GM18870 (cell line): ENCODE results near the gene RPTOR.

Experiments
- ATAC-seq: cut with Tn5 transposase; IDR thresholded peaks from one replicate; pipeline ENCODE4 v1.9.1; 2021; ENCODE audit warnings: moderate library complexity; ENCODE audit not compliant: unreplicated experiment

Gene RPTOR

DNA sequence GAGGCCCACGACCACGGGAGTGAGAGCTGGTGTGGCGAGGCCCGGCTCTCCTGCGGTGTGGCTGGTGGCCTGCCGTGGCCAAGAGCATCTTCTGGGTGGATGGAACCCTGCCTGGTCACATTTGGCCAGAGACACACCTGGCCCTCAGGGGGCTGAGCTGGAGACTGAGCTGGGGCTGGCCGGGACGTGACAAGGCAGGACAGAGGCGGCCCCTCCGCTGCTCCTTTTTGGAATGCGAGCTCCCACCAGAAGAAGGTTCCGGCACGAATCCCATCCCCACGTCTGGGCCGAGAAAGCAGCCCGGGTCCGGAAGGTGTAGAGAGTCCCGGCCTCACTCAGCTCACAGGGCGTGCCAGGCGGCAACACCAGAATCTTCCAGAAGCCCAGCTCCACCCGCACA is 421.0 kb downstream of the RPTOR start:
- ATAC-seq, result no peak

DNA sequence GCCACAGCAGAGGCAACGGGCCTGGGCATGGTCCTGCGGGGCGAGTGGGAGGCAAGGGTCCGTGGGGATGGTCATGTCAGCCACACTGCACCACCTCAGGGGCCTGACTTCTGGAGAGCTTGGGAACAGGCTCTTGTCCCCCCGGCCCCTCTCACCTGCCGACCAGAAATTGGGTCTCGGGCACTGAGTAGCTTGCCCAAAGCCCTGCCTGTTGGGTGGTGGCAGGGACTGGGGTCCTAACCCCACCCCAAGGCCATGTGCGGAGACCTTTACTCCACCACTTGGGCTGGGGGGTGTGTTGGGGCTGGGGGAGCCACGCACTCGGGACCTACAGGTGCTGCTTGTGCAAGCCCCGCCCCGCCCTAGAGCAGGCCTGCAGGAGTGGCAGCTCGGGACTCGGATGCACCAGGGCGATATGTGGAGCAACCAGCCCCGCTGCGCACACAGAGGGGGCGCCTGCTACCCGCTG is 422.8 kb downstream of the RPTOR start:
- ATAC-seq, result no peak

DNA sequence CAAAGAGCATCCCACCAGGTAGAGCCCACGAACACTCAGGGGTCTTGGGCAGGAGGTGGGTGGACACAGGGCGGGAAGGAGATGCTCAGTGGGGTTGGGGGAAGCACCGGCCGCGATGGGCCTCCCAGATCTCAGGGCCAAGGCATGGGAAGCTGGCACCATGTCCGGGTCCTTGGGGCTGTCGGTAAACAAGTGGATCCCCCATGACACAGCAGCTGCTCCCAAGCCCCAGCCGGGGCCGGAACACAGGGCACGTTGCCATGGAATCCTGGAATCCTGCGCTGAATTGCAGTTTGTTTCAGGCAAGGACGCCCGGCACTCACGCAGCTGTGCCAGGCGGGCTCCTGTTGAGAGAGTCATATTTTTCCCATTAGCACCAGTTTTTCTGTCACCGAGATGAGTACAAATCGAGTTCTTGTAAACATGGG is 424.0 kb downstream of the RPTOR start:
- no peak for ATAC-seq

DNA sequence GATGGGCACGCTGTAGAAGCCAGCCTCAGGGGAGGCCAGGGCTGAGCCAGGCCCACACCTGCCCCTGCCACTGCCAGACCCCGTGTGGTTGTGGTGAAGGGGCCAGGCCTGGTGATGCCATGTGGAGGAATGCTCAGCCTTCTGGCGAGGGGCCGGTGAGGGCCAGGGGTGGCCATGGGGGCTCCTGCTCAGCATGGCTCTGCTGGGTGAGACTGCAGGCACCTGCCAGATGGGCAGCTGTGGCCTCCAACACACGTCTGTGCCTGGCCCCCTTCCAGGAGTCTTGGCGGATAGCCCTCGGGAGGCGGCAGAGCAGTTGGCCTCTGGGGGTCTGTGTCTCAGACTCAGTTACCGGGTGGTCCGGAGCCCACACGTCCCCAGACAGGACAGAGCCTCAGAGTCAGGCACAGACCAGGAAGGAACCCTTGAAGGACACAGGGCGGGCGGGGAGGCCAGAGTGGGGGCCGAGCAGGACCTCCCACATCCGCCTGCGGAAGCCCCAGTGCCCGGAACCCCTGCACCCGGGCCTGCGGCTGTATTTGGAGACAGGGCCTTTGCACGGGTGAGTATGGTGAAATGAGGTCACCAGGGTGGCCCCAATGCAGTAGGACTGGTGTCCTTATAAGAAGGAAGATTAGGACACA is 424.5 kb downstream of the RPTOR start:
- ATAC-seq, result no peak

DNA sequence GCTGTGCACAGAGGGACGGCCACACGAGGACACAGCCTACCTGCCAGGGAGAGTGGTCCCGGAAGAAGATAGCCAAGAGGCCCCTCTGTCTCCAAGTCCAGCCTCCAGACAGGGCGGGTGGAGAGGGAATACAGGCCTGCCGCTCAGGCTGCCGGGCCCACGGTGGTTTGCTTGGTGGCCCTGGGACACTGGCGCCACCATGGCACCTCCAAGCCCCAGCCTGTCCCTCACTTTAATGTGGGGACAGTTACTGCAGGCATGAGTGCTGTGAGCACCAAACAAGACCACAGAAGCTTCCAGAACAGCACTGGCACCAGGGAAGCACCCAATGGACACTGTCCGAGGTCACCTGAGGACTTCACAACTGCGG is 425.0 kb downstream of the RPTOR start:
- no peak for ATAC-seq

DNA sequence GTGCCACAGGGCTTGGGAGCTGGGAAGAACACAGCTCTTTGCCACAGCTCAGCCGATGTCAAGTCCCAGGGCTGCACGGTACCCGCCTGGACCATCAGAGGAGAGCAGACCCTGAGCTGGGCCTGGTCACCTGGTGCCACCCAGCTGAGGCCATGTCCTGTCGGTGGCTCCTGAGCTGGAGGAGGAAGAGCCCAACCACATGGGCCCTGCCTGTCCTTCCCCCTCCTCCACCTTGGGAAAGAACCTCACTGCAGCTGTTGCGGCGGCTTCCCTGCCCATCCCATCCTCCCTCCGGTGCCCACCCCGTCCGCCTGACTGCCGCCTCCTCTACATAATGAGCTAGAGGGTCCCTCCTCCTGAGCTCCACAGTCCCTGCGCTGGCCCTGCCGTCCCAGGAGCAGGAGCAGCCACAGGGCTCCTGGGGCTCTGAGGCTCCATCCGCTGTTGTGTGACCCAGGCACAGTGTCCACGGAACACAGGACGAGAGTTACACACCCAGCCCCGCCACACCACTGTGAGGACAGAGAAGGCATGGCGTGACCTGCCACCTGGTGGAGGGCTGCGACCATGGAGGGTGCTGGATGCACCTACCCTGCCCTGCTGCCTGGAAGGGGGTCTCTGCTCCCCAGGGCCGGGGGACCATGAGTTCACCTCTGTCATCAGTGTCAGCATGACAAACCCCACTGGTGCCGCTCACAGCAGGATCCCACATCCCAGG is 425.6 kb downstream of the RPTOR start:
- ATAC-seq, result no peak

DNA sequence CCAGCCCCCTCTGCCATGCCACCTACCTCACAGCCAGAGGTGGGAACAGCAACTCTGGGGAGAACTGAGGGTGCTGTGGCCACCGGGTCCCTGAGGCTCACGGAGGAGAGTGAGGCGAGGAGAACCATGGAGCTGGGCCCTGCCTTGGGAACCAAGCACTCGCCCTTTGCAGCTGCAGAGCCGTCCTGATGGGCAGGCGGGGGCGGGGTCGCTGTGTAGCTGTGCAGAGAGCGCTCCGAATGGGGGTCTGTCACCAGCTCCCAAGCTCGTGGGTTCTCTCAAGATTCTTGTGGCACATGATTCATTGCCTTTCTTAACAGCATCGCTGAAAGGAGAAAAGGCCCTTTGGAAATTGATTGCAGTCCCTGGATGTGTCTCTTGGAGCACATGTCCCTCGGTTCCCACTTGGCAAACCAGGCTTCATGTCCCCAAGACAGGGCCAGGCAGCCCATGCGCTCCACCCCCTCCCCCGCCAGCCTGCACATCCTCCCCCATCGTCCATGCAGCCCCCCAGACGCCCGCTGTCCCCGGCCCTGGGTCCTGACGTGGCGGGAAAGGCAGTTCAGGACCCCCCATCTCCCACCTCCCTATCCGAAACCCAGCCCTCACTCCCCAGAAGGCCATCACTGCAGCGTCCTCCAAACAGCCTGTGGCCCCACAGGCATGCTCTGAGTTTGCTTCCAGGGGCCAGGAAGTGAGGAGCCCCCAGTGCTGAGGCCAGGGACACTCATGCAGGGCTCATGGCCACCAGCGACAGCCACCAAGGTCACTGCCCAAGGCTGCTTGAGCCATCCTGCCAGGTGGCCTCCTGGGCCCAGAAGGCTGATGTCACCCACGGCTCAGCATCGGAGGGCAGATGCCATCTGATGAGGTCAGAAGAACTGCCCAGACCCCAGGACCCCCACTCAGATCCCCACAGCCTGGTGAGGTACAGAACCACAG is 426.4 kb downstream of the RPTOR start:
- no peak for ATAC-seq

DNA sequence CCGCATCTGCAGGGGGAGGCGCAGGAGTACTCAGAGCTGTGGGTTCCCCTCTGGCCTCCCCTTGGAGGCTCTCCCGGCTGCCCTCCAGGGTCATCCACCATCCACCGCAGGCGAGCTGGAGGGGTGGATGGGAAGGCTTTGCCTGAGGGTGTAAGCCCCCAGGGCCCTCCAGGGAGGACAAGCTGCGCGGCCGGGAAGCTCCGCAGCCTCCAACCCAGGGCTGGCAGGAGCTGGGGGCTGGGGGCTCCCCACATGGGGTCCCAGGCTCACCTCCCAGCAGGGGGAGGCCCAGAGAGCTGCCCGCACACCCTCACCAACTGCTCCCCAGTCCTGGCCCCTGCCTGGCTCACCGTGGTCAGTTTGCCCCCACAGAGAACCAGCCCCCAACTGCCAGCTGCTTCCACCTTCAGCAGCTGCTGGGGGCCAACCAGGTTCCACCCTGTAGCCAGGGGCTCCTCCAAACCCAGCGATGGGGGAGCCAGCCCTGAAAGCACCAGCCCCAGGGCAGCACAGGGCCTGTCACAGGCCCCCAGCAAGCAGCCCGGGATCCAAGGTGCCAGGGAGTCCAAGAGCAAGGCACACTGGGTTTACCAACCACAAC is 427.2 kb downstream of the RPTOR start:
- no peak for ATAC-seq

DNA sequence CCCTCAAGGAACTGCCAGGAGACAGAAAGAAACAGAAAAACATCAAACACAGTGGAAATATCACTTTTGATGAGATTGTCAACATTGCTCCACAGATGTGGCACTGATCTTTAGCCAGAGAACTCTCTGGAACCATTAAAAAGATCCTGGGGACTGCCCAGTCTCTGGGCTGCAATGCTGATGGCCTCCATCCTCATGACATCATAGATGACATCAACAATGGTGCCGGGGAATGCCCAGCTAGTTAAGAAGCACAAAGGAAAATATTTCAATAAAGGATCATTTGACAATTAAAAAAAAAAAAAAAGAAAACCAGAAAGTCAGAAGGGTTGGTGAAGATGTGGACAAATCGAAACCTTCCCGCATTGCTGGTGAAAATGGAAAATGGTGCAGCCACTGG is 432.1 kb downstream of the RPTOR start:
- no peak for ATAC-seq

DNA sequence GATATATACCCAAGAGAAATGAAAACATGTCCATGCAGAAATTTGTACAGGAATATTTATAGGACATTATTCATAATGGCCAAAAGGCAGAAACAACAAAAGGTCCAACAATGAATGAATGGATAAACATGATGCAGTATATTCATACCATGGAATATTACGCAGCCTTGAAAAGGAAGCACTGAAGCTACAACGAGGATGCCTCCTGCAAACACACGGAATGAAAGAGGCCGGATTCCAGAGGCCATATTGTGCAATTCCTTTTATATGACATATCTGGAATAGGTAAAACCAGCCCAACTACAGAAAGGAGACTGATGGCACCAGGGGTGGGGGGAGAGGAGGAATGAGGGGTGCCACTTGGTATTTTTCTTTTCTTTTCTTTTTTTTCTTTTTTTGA is 432.5 kb downstream of the RPTOR start:
- ATAC-seq, result no peak

DNA sequence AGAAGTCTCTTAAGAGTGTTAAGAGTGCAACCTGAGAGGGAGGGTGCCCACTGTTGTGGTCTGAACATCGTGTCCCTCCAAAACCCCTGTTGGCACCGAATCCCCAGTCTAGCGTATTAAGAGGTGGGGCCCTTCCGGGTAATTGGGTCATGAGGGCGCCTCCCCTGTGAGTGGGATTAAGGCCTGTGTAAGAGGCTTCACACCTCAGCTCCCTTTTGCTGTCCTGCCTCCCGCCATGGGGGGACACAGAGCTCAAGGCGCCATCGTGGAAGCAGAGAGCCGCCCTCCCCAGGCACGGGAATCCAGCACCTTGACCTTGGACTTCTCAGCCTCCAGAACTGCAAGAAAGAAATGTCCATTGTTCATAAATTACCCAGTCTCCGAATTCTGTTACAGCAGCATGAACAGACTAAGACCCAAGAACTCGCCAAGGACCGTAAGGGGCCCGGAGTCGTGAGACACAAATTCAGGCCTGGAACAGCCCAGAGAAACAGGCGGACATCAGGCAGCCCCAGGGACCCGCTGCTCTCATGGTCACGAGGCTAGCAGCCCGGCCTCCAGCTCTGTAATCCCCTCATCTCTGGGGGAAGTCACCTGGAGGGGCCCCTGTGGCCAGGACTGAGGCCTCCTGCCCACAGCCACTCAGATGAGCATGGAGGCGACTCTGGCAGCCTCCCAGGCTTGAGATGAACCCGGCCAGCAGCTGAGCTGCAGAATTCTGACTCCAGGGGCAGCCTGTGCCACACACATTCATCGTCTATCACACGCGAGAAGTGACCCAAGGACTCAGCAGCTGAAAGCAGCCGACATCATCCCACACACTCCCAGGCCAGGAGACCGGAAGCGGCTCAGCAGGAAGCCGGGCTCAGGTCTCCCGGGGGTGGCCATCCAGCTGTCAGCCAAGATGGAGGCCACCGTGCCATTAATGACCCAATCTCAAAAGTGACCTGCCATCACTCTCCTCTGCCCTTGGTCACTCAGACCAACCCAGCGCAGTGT is 434.2 kb downstream of the RPTOR start:
- no peak for ATAC-seq

DNA sequence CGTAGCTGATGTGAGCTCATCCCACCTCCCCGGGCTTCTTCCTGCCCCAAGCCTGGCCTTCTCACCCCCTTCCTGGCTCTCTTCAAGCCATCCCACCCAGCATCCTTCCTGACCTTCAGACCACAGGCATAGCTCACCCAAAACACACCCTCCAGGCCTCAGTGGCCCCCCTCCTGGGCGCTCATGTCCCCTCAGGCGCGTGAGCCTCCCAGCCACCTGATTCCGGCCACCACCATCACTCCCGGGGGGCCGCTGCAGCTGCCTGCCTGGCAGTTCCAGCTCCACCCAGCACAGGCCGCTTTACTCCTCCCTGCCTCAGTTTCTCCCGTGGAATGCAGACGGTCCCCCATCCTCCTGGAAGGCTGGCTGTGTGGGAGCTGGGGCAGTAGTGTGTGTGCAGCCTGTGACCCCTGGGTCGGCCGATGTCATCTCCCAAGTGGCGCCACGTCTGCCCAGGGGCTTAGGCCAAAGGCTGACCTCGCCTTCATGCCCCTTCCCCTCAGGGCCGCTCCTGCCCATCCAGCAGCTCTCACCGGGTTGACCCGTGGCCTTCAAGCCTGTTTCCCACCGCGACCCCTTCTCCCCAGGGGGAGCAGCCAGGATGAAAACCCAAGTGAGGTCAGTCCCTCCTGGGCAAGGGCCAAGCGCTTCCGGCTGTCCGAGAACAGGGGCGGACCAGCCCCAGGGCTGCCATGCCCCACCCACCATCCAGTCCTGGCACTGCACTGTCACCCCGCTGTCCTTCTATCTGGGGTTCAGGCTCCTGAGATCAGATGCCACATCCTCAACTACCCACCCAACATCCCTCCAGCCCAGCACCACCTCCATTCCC is 435.1 kb downstream of the RPTOR start:
- no peak for ATAC-seq

DNA sequence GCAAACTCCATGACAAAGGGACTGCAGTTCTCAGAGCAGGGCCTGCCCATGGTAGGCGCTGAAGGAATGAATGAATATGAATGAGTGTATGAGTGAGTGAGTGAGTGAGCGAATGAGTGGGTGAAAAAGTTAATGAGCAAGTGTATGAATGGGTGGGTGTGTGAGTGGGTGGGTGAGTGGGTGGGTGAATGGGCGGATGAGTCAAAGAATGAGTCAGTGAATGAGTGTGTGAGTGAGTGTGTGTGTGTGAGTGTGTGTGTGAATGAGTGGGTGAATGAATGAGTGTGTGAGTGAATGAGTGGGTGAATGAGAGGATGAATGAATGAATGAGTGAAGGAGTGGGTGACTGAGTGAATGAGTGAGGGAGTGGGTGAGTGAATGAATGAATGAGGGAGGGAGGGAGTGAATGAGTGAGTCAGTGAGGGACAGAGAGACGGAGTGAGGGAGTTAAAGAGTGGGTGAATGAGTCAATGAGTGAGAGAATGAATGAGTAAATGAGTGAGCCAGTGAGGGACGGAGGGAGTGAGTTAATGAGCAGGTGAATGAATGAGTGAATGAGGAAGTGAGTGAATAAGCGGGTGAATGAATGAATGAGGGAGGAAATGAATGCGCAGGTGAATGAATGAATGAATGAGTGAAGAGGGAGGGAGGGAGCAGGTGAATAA is 435.9 kb downstream of the RPTOR start:
- no peak for ATAC-seq

DNA sequence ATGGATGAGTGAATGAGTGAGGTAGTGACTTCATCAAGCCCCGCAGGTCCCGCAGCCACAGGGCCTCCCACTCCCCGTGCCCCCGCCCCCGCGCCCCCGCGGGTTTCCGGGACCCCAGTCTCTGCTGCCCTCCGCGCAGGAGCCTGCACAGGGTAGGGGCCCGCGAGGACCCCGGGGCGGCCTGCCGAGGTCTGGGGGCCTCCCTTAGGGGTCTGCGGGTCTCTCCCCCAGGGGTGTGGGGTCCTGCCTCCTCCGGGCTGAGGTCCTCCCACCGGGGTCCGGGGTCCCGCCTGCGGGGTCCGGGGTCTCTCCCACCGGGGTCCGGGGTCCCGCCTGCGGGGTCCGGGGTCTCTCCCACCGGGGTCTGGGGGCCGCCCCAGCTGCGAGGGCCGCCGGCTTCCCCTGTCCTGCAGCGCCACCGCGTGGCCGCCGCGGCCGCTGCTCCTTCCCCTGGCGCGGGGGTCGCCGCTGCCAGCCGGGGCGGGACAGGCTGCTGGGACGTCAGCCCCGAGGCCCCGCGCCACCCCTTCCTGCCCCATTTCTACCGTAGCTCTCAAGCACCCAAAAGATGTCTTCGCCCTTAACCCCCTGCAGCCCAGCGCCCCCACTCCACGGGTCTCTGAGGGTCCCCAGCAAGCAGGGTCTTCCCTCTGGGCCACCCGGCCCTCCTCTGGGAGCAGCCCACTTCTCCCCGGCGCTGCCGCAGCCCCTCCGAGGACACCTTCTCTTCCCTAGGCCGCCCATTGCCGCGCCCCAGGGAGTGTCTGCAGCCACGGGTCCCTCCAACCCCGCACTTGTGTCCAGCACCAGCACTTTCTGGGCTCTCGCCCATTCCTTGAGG is 436.6 kb downstream of the RPTOR start:
- no peak for ATAC-seq

DNA sequence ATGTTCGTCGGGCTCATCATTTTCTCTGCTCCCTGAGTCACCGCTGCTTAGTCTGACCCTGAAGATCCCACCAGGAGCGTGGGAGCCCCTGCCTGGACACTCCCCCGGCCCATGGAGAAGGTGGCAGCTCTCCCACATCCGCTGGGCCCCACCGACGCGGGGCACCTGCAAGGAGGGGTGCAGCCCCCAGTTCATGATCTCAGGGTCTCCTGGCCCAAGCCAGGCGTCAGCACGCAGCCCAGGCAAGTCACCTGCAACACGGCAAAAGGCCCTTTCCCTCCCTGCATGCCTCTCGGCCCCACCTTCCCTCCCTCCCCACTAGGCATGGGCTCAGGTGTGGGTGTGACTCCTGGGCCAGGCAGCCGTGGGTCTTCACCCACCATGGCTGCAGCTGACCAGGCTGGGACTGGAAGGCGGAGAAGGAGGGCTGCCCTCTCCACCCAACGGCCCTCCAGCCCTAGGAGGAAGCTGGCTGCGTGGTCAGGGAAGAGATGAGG is 437.3 kb downstream of the RPTOR start:
- ATAC-seq, result no peak

DNA sequence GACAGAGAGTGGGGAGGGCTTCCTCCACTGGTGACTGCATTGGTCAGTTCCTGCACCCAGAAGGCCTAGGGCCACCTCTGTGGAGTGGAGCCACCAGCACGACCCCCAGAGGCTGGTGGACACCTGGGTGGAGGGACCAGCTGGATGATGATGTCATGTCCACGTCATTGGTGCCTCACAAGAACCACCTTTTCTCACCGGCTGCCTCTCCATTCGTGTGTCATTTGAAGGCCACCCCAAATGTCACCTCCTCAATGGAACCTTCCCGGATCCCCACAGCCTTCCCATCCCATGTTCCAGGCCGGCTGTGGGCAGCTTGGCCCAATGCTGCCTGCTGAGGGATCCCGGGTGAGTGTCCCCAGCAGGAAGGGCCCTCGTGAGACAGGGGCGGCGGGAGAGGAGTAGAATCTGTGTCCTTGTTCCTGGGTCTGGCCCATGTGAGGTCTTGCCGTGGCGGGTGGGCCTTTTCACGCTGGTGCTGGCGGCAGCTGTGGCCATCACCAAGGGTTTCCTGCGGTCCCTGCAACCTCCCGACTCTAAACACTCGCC is 437.9 kb downstream of the RPTOR start:
- ATAC-seq, result no peak

DNA sequence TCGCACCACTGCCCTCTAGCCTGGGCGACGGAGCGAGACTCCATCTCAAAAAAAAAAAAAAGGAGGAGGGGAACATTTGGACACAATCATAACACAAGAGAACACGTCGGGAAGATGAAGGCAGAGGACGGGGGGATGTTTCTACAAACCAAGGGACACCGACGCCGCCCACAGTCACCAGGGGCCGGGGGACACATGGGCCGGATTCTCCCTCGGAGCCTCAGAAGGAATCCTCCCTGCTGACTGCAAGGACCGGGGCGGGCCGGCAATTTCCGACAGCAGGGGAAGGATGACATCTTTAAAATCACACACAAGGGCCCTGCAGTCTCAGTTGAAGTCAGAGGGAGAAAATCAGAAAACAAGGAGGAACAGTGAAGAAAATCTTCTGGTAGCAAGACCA is 438.9 kb downstream of the RPTOR start:
- ATAC-seq, result no peak
